C4-2B (cell line): ENCODE results near the gene PARD3.

ENCODE experiments used
- H3K27ac ChIP-seq: fragments of 450-650 bp; 2 replicates; pipeline ENCODE4 v1.5.1; 2017
- CTCF ChIP-seq: fragments of 450-650 bp; conservative IDR thresholded peaks from 2 replicates; pipeline ENCODE4 v1.5.1; 2017; ENCODE audit warnings: mild to moderate bottlenecking
- ZFX ChIP-seq: fragments of 450-650 bp; IDR thresholded peaks from 2 replicates; pipeline ENCODE4 v1.6.1; 2017

The PARD3 gene

GRCh38 chr10:34080485-34081346 lies 734.4 kb downstream of the PARD3 start:
- no peak for TF ChIP-seq ZFX
- TF ChIP-seq CTCF = no peak
- H3K27ac ChIP-seq = no peak overlapping the region

GRCh38 chr10:34079702-34080484 lies 735.2 kb downstream of the PARD3 start:
- H3K27ac ChIP-seq = no peak overlapping the region
- TF ChIP-seq CTCF (no peak), ZFX (no peak)

GRCh38 chr10:34078745-34079470 lies 736.2 kb downstream of the PARD3 start:
- TF ChIP-seq ZFX = no peak
- TF ChIP-seq CTCF = no peak
- H3K27ac ChIP-seq = no peak overlapping the region

GRCh38 chr10:34078017-34078744 lies 736.9 kb downstream of the PARD3 start:
- TF ChIP-seq CTCF (peak; percentile 21), ZFX (no peak)
- no peak overlapping the region for H3K27ac ChIP-seq

GRCh38 chr10:34076443-34076842 lies 738.7 kb downstream of the PARD3 start:
- TF ChIP-seq CTCF (no peak), ZFX (no peak)
- no peak overlapping the region for H3K27ac ChIP-seq

GRCh38 chr10:34075254-34075926 lies 739.7 kb downstream of the PARD3 start:
- H3K27ac ChIP-seq = peak overlapping the region; percentile 67
- no peak for TF ChIP-seq CTCF
- TF ChIP-seq ZFX = no peak
